HG03457 (cell line): ENCODE data around the gene ZBTB42.
"Not testable (repeated sequence)": the region's sequence is repeated elsewhere in the genome, so short reads cannot be mapped to it uniquely, and the experiment has no call there.

Source experiments
- ATAC-seq: cut with Tn5 transposase; IDR thresholded peaks from one replicate; pipeline ENCODE4 v1.9.1; 2021; ENCODE audit warnings: moderate number of reproducible peaks; ENCODE audit not compliant: unreplicated experiment

Gene ZBTB42

GRCh38 chr14:104830781-104831180 is 29.9 kb downstream of the ZBTB42 start:
- no peak for ATAC-seq

GRCh38 chr14:104836171-104836935 is 35.5 kb downstream of the ZBTB42 start:
- not testable (repeated sequence) for ATAC-seq

- ATAC-seq = no peak
Observed at GRCh38 chr14:104841730-104842129, 40.8 kb downstream of the ZBTB42 start.

GRCh38 chr14:104843006-104843405 is 42.1 kb downstream of the ZBTB42 start:
- no peak for ATAC-seq

GRCh38 chr14:104843442-104844305 is 42.8 kb downstream of the ZBTB42 start:
- no peak for ATAC-seq

GRCh38 chr14:104844306-104845032 is 43.6 kb downstream of the ZBTB42 start:
- no peak for ATAC-seq

GRCh38 chr14:104845033-104845666 is 44.2 kb downstream of the ZBTB42 start:
- ATAC-seq = no peak

GRCh38 chr14:104845834-104846441 is 45.0 kb downstream of the ZBTB42 start:
- no peak for ATAC-seq

GRCh38 chr14:104852280-104852663 is 51.4 kb downstream of the ZBTB42 start:
- no peak for ATAC-seq
